Measurements from ENCODE around the gene NSL1. TPM values are rescaled to one million over a fixed set of nuclear protein-coding genes. Genes with fewer than 3 reads are reported as not detected.
"Not testable (repeated sequence)": the region's sequence is repeated elsewhere in the genome, so short reads cannot be mapped to it uniquely, and the experiment has no call there.

NSL1 gene
- total RNA-seq, 1 donor from 2014 or later = 30.2 TPM

DNA sequence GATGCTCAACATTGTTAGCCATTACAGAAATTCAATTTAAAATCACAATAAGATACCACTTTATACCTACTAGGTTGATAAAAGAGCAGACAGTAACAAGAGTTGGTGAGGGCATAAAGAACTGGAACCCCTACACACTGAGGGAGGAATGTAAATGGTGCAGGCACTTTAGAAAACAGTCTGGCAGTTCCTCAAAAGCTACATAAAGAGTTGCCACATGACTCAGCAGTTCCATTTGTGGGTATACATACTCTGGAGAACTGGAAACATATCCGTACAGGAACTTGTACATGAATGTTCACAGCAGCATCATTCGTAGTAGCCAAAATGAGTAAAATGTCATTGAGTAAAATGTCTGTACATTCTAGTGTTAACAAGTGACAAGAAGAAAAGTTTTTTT is 17.0 kb downstream of the NSL1 start:
- H3K27me3 ChIP-seq = no peaks in the 10 kb centered on the region
- intact Hi-C loops (cut with DNase I) = no loop called here
- peaks cover 3% of the 10 kb centered on the region for H3K4me1 ChIP-seq
- no peak overlapping the region for H3K4me3 ChIP-seq
- ATAC-seq = peak; percentile 72
- no peak for DNase-seq
- H3K9me3 ChIP-seq = peaks cover 6% of the 10 kb centered on the region
- no peaks in the 10 kb centered on the region for H3K36me3 ChIP-seq
- H3K27ac ChIP-seq = no peak overlapping the region
- TF ChIP-seq CTCF (IDR thresholded peaks at IDR 0.05) = no peak

DNA sequence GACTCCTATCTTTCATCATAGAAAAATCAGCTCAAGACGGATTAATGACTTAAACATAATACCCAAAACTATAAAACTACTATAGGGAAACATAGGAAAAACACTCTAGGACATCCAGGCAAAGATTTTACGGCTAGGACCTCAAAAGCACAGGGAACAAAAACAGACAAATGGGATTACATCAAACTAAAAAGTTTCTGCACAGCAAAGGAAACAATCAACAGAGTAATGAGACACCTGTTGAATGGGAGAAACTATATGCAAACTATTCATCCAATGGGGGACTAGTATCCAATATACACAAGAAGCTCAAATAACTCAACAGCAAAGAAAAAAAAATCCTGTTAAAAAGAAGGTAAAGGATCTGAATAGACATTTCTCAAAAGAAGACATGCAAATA is 18.6 kb downstream of the NSL1 start:
- peaks cover 3% of the 10 kb centered on the region for H3K4me1 ChIP-seq
- H3K27me3 ChIP-seq = no peaks in the 10 kb centered on the region
- DNase-seq = no peak
- intact Hi-C loops (cut with DNase I) = no loop called here
- no peak for TF ChIP-seq CTCF (IDR thresholded peaks at IDR 0.05)
- H3K4me3 ChIP-seq = no peak overlapping the region
- no peak overlapping the region for H3K27ac ChIP-seq
- H3K9me3 ChIP-seq = peaks cover 14% of the 10 kb centered on the region
- ATAC-seq = no peak
- no peaks in the 10 kb centered on the region for H3K36me3 ChIP-seq

DNA sequence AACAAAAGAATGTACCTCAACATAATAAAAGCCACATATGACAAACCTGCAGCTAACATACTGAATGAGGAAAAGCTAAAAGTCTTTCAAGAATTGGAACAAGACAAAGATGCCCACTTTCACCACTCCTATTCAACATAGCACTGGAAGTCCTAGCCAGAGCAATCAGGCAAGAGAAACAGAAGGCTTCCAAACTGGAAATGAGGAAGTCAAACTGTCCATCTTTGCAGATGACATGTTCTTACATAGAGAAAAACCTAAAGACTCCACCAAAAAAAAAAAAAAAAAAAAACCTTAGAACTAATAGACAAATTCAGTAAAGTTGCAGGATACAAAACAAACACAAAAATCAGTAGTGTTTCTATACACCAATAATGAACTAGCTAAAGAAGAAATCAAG is 20.2 kb downstream of the NSL1 start:
- Histone ChIP-seq H3K4me1 (no peaks in the 10 kb centered on the region), H3K4me3 (no peak overlapping the region), H3K9me3 (peaks cover 14% of the 10 kb centered on the region), H3K36me3 (no peaks in the 10 kb centered on the region), H3K27ac (no peak overlapping the region), H3K27me3 (no peaks in the 10 kb centered on the region)
- ATAC-seq = no peak
- intact Hi-C loops (cut with DNase I) = no loop called here
- TF ChIP-seq CTCF (IDR thresholded peaks at IDR 0.05) = no peak
- DNase-seq = no peak

DNA sequence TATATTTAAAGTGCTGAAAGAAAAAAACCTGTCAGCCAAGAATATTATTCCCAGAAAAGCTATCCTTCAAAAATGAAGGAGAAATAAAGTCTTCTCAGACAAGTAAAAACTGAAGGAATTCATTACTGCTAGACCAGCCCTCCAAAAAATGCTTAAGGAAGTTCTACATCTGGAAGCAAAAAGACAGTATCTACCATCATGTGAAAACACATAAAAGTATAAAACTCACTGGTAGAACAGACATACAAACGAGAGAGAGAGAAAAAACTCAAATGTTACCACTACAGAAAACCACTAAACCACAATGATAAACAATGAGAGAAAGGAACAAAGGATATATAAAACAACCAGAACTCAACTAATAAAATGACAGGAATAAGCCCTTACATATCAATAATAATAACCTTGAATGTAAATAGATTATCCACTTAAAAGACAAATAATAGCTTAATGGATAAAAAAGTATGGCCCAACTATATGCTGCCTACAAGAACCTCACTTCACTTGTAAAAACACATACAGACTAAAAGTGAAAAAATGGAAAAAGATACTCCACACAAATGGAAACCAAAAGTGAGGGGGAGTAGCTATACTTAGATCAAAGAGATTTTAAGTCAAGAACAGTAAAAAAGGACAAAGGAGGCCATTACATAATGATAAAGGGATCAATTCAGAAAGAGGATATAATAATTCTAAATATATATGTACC is 22.0 kb downstream of the NSL1 start:
- Histone ChIP-seq H3K27me3 (no peaks in the 10 kb centered on the region), H3K4me3 (no peak overlapping the region), H3K27ac (no peak overlapping the region), H3K36me3 (peaks cover 4% of the 10 kb centered on the region), H3K4me1 (no peaks in the 10 kb centered on the region), H3K9me3 (peaks cover 14% of the 10 kb centered on the region)
- ATAC-seq (no peak), DNase-seq (no peak)
- intact Hi-C loops (cut with DNase I) = no loop called here
- TF ChIP-seq CTCF (IDR thresholded peaks at IDR 0.05) = no peak

- H3K27me3 ChIP-seq; H3K4me3 ChIP-seq; ATAC-seq; H3K27ac ChIP-seq; intact Hi-C loops (cut with DNase I); DNase-seq; H3K4me1 ChIP-seq: not testable (repeated sequence)
- Histone ChIP-seq H3K9me3 (peaks cover 14% of the 10 kb centered on the region), H3K36me3 (peaks cover 10% of the 10 kb centered on the region)
These were observed 24.8 kb downstream of the NSL1 start for GRCh38 chr1:212766825-212767224.

- H3K4me3 ChIP-seq; ATAC-seq; DNase-seq; H3K27ac ChIP-seq; intact Hi-C loops (cut with DNase I); H3K27me3 ChIP-seq; H3K4me1 ChIP-seq: not testable (repeated sequence)
- peaks cover 11% of the 10 kb centered on the region for H3K9me3 ChIP-seq
- H3K36me3 ChIP-seq = peaks cover 10% of the 10 kb centered on the region
These were observed 26.8 kb downstream of the NSL1 start for GRCh38 chr1:212764718-212765281.

Data from upper lobe of right lung (tissue), 1 donor.